HepG2 (cell line): ENCODE results near the gene ANTXR1.

Experiments used
- CREM ChIP-seq, 2 experiments: sonication (generic) in 1 of 2; formaldehyde crosslinking in 1 of 2; IDR thresholded peaks; 2 replicates each; pipeline versions ENCODE4 v1.4.0 to v1.6.1; 2016 to 2020; ENCODE audit warnings: antibody characterized with exemption in 1 of 2, mild to moderate bottlenecking in 1 of 2, missing genetic modification reagents in 1 of 2
- CTCF ChIP-seq: sonication (generic); formaldehyde crosslinking; IDR thresholded peaks from 2 replicates; pipeline ENCODE4 v1.5.0; 2020; ENCODE audit warnings: mild to moderate bottlenecking, missing genetic modification reagents, moderate library complexity
- GABPA ChIP-seq, 2 experiments: IDR thresholded peaks; 2 replicates each; pipeline ENCODE4 v1.6.1; 2011 to 2016; ENCODE audit warnings: low read depth in 2 of 2, low read length in 1 of 2, missing biosample characterization in 1 of 2, missing genetic modification characterization in 1 of 2
- NR3C1 ChIP-seq: sonication (generic); formaldehyde crosslinking; IDR thresholded peaks from 2 replicates; pipeline ENCODE4 v1.4.0; 2020; ENCODE audit warnings: missing genetic modification reagents
- POLR2A ChIP-seq, 2 experiments: IDR thresholded peaks; 2 replicates each; pipeline ENCODE4 v1.6.1; 2011; ENCODE audit warnings: low read depth in 2 of 2, low read length in 2 of 2, mild to moderate bottlenecking in 1 of 2, moderate library complexity in 1 of 2; ENCODE audit not compliant: insufficient read depth in 1 of 2
- REL ChIP-seq: sonication (generic); formaldehyde crosslinking; conservative IDR thresholded peaks from 2 replicates; pipeline ENCODE4 v1.8.0; 2022; ENCODE audit warnings: mild to moderate bottlenecking, missing genetic modification reagents, moderate library complexity
- REST ChIP-seq, 2 experiments: IDR thresholded peaks; 2 replicates each; pipeline ENCODE4 v1.6.1; 2011 to 2012; ENCODE audit warnings: low read length in 2 of 2, borderline replicate concordance in 1 of 2, low read depth in 1 of 2, mild to moderate bottlenecking in 1 of 2, moderate library complexity in 1 of 2
- SIN3A ChIP-seq: IDR thresholded peaks from 2 replicates; pipeline ENCODE4 v1.6.1; 2011; ENCODE audit warnings: low read depth, mild to moderate bottlenecking, control low read depth, low read length, borderline replicate concordance

GRCh38 chr2:69170661-69171060, 157.7 kb downstream of the ANTXR1 start:
- TF ChIP-seq GABPA (IDR thresholded peaks at IDR 0.05; ENCODE audit: low read depth, low read length) (no peak), GABPA (CRISPR knock-in tag; IDR thresholded peaks at IDR 0.05; ENCODE audit: low read depth) (no peak), SIN3A (no peak), REST (IDR thresholded peaks at IDR 0.05; ENCODE audit: borderline replicate concordance in 1 of 2, low read depth in 1 of 2, low read length in 2 of 2) (no peak), POLR2A (IDR thresholded peaks at IDR 0.05; ENCODE audit: insufficient read depth in 1 of 2, low read depth in 2 of 2, low read length in 2 of 2) (no peak), CTCF (CRISPR knock-in tag) (no peak), NR3C1 (no peak), CREM (IDR thresholded peaks at IDR 0.05) (no peak), CREM (CRISPR knock-in tag; IDR thresholded peaks at IDR 0.05) (no peak), REL (CRISPR knock-in tag) (no peak)
